Endometrial microvascular endothelial cells (primary cell): Measurements from ENCODE around the gene ZER1. TPM values are rescaled to one million over a fixed set of nuclear protein-coding genes. Genes with fewer than 3 reads are reported as not detected.
"Not testable (repeated sequence)": the region's sequence is repeated elsewhere in the genome, so short reads cannot be mapped to it uniquely, and the experiment has no call there.

Source experiments
- in situ Hi-C: cut with HindIII; loops from 2 replicates; pipeline ENCODE4 v1.10.0; 2017; ENCODE audit warnings: low sequenced_read_pairs, low pct_unique_long_range_greater_than_20kb; ENCODE audit errors: inconsistent ontology term
- total RNA-seq: library from RNA; depleted of rRNA; stranded (reverse); fragments of >200 nt; gene quantifications from one replicate; pipeline ENCODE4 v1.2.3, GENCODE V29; 2015; ENCODE audit errors: inconsistent ontology term

The ZER1 gene
- 38.4 TPM for total RNA-seq

DNA sequence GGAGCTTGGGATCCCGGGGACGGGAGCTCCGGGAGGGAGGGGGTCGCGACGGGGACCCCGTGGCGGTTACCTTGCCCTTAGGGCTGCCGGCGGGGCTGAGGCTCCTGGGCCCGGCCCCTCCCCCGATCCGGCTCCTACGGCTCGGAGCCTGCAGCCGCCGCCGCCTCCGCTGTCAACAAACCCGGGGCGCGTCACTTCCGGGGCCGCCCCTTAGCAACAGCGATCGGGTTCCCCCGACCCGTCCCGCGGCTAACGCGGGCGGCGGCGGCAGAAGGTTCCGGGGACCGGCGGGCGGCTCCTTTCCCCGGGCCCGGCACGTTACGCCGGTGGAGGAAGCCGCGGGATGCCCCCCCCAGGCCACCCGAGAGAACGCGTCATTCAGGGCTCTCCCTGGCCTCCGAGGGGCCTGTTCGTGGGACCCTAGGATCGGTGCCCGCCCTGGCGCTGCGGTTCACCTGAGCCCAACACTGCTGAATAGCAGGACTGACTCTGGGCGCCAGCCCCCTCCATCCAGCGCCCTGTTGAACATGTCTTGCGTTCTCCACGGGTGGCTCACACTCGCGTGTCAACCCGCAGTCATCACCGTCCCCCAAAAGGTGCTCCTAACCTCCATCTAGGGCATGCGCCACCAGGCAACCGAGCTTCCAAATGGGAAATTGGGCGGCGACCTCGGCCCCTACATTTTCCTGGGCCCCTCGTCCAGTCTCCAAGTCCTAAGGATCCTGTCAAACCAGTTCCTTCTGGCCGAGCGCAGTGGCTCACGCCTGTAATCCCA, at the start of gene ZER1:
Gene ZER1, minus strand, starts transcription at position 183 of the 775 bp plus-strand sequence. CDS start 16,362 bp downstream, outside the sequence.
- in situ Hi-C loops: no loop called here

DNA sequence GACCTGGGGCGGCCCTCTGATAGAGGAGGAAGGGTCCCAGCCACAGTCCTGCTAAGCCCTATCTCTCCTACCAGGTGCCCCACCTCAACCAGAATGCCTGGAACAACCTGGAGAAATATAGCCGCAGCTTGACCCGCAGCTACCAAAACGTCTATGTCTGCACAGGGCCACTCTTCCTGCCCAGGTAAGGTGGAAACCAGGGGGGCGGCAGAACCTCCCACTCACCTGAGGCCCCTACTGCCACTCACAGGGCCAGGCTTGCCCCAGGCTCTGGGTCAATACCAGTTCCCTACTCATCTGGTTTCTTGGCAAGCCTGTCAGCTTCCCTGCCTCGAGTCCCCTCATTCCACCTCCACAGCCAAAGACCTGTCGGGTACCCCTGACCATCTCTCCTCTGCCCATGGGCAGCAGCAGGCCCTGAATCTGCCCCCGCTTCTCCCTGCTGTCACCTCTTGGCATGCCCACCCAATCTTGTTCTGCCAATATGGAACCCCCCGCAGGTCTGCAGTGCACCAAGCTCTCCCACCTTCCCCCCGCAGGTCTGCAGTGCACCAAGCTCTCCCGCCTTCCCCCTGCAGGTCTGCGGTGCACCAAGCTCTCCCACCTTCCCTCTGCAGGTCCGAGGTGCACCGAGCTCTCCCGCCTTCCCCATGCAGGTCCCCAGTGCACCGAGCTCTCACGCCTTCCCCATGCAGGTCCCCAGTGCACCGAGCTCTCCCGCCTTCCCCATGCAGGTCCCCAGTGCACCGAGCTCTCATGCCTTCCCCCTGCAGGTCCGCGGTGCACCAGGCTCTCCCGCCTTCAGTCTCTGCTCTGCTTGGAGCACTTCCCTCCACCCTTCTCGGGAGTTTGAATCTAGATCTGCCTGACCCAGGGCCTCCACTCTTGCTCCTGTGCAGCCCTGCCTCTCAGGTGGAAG, 49.2 kb upstream of the ZER1 start:
- in situ Hi-C loops: no loop called here

DNA sequence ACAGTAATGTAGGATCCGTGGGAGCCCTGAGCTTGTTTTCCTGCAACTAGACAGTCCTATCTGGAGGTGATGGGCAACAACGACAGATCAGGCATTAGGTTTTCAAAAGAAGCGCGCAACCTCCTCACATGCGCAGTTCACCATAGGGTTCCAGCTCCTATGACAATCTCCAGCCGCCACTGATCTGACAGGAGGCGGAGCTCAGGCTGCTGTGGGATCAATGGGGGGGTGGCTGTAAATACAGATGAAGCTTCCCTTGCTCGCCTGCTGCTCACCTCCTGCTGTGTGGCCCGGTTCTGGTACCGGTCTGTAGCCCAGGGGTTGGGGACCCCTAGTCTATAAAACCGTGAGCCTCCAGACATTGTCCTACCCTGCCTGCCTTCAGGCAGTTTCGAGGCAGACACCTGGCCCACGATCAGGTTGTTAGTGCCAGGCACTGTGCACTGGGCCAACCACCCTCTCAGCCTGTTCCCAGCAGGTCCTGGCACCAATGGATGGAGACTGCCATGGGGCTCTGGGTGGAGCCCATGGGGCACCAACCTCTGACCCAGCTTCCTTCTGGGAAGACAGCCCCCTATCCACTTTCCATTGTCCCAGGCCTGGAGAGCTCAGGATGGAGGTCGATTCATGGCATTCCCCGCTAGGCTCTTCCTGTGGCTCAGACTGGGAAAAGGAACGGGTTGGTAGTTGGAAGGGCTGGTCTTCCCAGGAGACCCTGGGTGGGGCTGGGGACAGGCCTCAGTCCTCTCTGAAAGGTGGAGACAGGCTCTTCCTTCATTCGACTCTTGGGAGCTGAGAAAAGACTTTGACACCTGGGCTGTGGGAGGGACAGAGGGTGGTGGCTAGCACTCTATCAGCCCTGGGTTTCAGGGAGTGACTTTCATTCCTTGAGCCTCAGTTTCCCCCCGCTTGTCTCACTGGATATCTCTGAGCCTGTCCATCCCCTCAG, 48.3 kb upstream of the ZER1 start:
- in situ Hi-C loops: no loop called here

DNA sequence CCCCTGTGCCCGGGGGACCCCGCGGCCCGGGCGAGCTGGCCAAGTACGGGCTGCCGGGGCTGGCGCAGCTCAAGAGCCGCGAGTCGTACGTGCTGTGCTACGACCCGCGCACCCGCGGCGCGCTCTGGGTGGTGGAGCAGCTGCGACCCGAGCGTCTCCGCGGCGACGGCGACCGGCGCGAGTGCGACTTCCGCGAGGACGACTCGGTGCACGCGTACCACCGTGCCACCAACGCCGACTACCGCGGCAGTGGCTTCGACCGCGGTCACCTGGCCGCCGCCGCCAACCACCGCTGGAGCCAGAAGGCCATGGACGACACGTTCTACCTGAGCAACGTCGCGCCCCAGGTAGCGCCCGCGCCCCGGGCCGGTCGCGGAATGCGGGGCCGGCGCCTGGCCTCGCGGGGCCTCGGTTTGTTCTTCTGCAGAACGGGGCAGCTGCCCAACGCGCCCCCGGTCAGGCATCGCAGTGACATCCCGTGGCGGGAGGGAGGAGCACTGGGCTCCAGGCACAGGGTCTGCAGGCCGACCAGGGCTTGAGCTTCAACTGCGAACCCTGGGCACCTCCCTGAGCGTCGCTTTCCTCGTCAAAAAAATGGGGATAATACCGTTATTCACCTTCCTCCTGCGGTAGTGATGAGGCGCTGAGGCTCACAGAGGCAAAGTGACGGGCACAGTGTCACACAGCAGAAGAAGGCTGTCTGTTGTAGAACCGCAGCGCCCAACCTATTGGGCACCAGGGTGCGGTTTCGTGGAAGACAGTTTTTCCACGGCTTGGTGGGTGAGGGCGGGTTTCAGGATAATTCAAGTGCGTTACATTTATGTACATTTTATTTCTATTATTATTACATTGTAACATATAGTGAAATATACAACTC, 47.4 kb upstream of the ZER1 start:
- in situ Hi-C loops: no loop called here

DNA sequence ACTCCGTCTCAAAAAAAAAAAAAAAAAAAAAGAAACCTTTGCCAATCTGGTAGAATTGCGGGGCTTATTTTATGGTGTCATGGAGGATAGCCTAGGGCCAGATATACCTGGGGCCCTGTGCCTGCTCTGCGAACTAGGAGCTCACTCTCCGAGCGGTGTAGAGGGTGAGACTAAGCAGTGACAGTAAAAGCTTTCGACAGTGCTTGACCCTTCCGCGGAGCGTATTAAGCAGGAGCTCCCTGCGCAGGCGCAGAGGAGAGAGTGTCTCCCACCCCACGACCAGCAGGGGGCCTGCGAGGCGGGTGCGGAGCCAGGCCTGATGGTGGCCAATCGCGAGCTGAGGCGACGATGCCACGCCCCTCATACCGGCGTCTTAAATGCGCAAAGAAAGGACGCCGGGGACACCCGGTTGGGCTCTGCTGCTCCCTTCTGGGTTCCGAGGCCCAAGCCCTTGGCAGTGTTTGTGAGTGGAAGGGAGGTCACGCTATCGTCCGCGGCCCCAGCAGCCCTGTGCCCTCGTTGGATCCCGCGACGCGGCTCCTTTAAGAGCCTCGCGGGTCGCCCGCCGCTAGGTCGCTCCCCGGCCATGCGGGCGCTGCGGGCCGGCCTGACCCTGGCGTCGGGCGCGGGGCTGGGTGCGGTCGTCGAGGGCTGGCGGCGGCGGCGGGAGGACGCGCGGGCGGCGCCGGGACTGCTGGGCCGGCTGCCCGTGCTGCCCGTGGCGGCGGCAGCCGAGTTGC, 46.5 kb upstream of the ZER1 start, which contains the start of gene ENDOG:
Gene ENDOG, plus strand, starts transcription at position 402 of the 740 bp plus-strand sequence. Its CDS starts 185 bp downstream, at position 587.
- in situ Hi-C loops: no loop called here

DNA sequence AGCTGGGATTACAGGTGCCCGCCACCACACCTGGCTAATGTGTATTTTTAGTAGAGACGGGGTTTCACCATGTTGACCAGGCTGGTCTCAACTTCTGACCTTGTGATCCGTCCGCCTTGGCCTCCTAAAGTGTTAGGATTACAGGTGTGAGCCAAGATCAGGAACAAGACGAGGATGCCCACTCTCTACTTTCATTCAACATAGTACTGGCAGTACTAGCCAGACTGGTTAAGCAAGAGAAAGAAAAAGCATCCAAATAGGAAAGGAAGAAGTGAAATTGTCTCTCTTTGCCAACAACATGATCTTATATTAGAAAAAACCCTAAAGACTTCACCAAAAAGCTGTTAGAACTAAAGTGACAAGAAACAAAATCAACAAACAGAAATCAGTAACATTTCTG, 39.1 kb upstream of the ZER1 start:
- in situ Hi-C loops: no loop called here

DNA sequence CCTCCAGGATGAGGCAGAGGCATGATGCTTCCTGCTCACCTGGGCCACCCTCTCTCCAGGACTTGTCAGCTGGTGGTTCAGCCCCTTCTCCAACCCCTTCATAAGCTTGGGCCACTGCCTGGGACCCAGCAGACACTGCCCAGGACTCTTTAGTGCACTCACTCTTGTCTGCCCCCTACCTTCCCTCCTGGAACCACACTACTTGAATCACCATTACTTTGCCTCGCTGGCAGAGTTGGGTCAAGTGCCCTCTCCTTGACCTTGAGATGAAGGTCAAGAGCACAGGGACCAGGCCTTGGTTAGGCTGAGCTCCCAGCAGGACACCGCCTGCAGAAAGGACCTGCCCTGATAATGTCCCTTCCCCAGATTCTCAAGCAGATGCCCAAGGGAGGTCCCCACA, 38.1 kb upstream of the ZER1 start:
- in situ Hi-C loops: no loop called here

DNA sequence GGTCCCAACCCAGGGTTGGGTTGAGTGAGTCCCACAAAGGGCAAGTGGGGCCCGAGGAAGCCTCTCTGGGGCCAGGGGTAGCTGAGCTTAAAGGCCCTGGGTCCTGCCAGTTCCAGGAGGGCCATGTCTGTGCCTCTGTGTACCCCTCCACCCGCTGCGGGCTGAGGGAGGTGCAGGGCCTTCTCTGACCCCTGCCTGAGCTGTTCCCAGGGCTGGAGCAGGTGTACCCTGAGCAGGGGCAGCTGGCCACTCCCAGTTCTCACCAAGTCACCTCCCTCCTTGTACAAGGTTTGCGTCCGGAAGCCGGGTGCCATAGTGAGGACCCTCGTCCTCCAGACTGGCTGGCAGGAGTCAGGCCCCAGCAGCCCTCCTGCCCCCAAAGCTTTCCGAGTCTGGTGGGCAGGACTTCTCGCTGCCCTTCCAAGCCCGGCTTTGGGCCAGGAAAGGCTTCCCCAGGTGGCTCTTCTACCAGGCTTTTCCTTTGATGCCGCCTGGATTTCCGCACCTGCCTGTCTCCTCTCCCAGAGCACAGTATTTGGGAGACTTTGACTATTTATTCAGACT, 37.4 kb upstream of the ZER1 start:
- in situ Hi-C loops: no loop called here

DNA sequence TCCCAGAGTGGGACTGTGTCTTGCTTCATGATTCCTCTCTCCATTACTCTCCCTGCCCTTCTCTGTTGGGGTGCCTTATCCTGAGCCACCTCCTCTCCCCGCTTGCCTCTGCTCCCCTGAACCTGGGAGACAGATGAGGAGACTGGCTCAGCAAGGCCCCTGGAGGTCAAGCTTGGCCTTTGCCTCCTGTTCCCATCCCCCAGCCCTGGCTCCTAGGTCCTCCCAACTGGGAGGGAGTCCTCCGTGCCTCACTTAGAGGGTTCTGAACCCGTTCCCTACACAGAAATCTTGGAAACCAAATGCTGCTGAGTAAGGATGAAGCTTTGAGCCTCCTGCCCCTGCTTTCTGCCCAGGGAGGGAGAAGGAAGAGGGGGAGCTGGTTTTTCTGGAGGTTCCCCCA, 36.8 kb upstream of the ZER1 start:
- in situ Hi-C loops: no loop called here

DNA sequence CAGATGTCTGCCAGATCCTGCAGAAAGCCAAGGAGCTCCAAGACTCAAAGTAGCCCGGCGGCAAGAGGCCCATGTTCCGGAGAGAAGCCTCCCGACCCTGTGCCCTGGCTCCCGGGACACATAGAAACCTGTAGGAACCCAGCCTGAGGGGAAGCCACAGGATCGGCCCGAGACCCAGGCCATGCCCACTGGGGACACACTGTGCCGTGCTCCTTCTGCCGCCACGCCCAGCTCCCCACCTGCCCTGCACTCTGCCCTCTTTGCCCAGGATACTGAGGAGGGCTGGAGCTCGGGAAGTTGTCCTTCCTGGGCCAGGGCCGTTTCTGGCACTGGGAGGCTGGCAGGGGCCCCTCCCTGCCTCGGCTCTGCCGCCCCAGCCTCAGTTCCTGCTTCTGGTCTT, 36.1 kb upstream of the ZER1 start:
- in situ Hi-C loops: no loop called here

DNA sequence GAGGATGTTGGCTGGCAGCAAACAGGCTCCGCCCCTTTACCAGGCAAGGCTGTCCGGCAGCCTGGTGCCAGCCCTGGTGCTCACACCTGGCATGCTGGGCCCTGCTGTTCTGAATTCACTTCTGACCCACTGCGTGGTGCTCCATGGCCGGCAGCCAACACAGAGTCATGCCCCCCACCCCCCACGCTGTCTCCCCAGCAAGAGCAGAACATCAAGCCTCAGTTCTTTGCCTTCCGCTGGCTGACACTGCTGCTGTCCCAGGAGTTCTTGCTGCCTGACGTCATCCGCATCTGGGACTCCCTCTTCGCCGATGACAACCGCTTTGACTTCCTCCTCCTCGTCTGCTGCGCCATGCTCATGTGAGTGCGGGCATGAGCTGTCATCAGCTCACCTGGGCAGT, 33.9 kb upstream of the ZER1 start:
- in situ Hi-C loops: no loop called here

DNA sequence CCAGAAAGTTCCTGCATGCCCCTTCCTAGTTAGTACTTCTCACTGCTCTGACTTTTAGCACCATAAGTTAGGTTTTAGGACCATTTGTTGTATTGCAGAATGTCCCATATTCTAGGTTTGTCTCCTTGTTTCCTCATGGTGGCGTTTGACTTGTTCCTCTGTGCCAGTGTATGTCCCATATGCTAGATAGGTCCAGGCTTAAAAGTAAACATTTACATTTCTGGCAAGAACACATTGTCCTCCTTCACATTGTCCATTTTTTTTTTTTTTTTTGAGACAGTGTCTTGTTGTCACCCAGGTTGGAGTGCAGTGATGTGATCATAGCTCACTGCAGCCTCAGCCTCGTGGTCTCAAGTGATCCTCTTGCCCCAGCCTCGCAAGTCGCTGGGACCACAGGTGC, 30.8 kb upstream of the ZER1 start:
- in situ Hi-C loops: no loop called here

DNA sequence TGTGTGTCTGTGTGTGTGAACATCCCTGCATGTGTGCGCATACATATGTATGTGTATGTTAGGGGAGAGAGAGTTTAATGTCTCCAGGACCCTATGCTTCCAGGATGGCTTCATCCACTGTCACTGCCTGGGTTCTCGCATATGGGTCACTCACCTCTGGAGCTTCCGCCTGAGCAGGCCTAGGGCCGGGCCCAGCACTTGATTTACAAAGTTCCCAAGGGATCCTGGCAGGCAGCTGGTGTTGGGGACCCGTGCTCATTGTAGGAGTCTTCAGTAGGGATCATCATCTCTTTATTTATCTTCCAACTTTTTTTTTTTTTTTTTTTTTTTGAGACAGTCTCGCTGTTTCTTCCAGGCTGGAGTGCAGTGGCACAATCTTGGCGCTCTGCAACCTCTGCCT, 28.3 kb upstream of the ZER1 start:
- in situ Hi-C loops: no loop called here

DNA sequence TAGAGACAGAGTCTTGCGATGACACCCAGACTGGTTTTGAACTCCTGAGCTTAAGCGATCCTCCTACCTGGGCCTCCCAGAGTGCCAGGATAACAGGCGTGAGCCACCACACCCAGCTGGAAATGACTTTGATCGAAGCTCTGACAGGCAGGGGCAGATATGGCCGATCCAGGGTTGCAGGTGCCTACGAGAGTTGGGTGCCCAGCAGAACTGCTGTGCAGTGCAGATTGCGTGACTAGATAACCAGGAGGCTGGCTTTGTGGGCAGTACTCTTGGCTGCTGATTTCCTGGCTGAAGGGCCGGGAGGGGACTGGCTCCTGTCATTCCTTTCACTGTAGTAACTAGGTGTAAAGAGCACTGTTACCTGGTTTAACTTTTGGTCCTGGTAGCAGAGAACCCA, 27.2 kb upstream of the ZER1 start:
- in situ Hi-C loops: no loop called here

DNA sequence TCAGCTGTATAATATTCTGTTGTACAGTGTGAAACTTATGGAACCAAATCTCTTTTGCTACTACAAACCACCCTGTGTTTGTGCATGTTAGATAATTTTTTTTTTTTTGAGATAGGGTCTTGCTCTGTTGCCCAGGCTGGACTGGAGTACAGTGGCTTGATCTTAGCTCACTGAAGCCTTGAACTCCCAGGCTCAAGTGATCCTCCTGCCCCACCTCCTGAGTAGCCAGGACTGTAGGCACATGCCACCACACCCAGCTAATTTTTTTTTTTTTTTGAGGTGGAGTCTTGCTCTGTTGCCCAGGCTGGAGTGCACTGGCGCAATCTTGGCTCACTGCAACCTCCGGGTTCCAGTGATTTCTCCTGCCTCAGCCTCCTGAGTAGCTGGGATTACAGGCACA, 23.2 kb upstream of the ZER1 start:
- in situ Hi-C loops: not testable (repeated sequence)

DNA sequence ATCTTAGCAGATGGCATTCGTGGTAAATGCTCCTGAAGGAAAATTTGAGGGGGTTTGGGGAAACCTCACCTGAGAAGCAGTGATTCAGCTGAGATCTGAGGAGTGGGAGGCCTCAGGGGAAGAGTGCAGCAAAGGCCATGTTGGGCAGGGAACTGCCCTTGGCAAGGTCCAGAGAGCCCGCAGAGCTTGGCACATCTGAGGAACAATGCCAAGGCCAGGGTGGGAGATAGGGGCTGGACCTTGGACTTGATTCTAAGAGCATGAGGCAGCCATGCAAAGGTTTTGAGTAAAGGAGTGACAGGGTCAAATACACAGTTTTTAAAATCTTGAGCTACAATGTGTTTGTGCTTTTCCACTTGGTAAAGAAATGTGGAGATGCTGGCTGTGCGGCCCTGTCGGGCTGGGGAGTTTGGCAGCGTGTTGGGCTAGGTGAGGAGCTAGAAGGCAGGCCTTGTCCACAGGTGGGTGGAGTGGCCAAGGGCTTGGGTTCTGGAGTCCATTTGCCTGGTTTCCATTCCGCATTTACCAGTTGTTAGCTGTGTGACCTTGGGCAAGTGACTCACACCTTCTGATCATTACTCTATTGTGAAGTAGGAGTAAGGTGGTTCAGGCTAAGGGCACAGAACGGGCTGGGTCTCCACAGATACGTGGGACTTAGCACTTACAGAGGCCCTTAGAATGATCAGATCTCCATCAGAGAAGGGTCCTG, 21.4 kb upstream of the ZER1 start:
- in situ Hi-C loops: no loop called here
